Measurements from ENCODE around the gene DUSP22.

GRCh38 chr6:323730-324088 lies 31.4 kb downstream of the DUSP22 start:
- TF ChIP-seq CTCF (IDR thresholded peaks at IDR 0.05; ENCODE audit: low read length): peak; percentile 12; the same call in 1 of the 2 replicates
- no peak for TF ChIP-seq EZH2phosphoT487 (IDR thresholded peaks at IDR 0.05; ENCODE audit: low read length)
- TF ChIP-seq EZH2 (optimal IDR thresholded peaks at IDR 0.05; ENCODE audit: low read depth, low read length): no peak
